GM12891 (cell line): ENCODE results near the gene WIPF1.

Experiments
- POLR2A ChIP-seq: IDR thresholded peaks from 2 replicates; pipeline ENCODE4 v1.6.1; 2011; ENCODE audit warnings: low read depth, low read length, control low read depth
- SPI1 ChIP-seq: IDR thresholded peaks from 2 replicates; pipeline ENCODE4 v1.6.1; 2011; ENCODE audit warnings: low read depth, low read length, control low read depth
- TAF1 ChIP-seq: IDR thresholded peaks from 2 replicates; pipeline ENCODE4 v1.6.1; 2011; ENCODE audit warnings: low read depth, low read length, control low read depth

DNA sequence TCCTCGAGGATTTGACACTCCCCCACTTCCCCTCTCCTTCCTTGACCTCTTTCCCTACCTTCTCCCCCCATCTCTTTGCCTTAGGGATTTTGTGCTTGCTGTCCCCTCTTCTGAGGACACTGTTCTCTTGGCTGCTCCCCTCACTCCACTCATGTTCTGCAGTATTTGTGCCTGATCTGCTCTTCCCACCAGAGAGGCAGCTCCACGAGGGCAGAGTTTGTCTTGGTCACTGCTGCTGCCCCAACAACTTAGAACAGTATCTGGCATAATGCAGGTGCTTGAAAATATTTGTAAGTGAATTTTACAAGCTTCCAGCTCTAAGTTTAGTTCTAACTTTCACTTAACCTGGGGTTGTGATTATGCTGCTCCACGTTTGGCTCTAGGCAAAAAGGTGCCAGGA lies 10.0 kb upstream of the WIPF1 start:
- TF ChIP-seq POLR2A (no peak), SPI1 (no peak), TAF1 (no peak)
